ENCODE data around the gene DOCK9. TPM values are rescaled to one million over a fixed set of nuclear protein-coding genes. Genes with fewer than 3 reads are reported as not detected.

Gene DOCK9
- total and polyA plus RNA-seq, 2 donors (not counting 1 experiment from before 2014, with no cell fraction given): 18.5 to 28.0 TPM

DNA sequence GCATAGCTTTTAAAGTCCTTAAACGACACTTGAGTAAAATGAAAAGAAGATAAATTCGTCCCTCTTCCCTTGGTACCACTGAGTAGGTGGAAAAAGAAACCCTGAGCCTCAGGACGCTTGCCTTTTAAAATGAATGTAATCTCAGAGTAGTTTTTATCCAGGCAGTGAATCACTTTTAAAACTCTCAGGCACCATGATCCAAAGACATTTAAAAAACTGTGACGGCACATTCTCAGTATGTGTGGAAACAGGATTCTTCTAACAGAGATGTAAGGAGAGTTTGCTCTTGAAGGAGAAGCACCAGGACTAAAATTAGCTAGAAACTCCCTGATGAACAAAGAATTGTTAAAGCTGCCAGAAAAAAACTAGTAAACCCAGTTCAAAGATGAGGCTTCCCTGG is 119.7 kb downstream of the DOCK9 start:
- POLR2A ChIA-PET: no interaction called here
- H3K27ac Mint-ChIP-seq: no peak overlapping the region
- Histone ChIP-seq H3K4me2 (replicated peaks; ENCODE audit: low read depth, low read length, poor library complexity, severe bottlenecking) (no peak overlapping the region), H3K9ac (ENCODE audit: low read length) (no peak overlapping the region), H4K20me1 (ENCODE audit: control insufficient read depth, insufficient read depth, low read length, poor library complexity, severe bottlenecking) (no peaks in the 10 kb centered on the region), H3K9me3 (ENCODE audit: control extremely low read depth in 1 of 3, control insufficient read depth in 2 of 3, insufficient read depth in 1 of 3, low read length in 2 of 3) (no peaks in the 10 kb centered on the region), H3K27ac (ENCODE audit: low read length in 2 of 2) (no peak overlapping the region), H3K4me3 (ENCODE audit: control extremely low read depth in 1 of 5, extremely low read depth in 1 of 5, insufficient read depth in 1 of 5, low read depth in 2 of 5, low read length in 4 of 5) (no peak overlapping the region), H3K79me2 (ENCODE audit: control insufficient read depth, insufficient read depth, low read length) (no peaks in the 10 kb centered on the region), H3K36me3 (replicated peaks in 1 of 2; ENCODE audit: control extremely low read depth in 1 of 2, control insufficient read depth in 1 of 2, extremely low read depth in 1 of 2, insufficient read depth in 2 of 2, low read length in 1 of 2) (peaks cover 0 to 21% of the 10 kb centered on the region in 2 experiments), H3K4me1 (ENCODE audit: control insufficient read depth in 2 of 2, insufficient read depth in 2 of 2, low read length in 2 of 2) (no peaks in the 10 kb centered on the region), H3K27me3 (replicated peaks in 1 of 4; ENCODE audit: control extremely low read depth in 1 of 4, control insufficient read depth in 3 of 4, insufficient read depth in 4 of 4, low read length in 3 of 4) (no peaks in the 10 kb centered on the region), H2AFZ (ENCODE audit: insufficient read depth, low read depth, low read length, poor library complexity, severe bottlenecking) (no peak overlapping the region)
- DNase-seq (no peak), ATAC-seq (ENCODE audit: low read depth) (no peak)
- no peaks in the 10 kb centered on the region for H3K4me1 Mint-ChIP-seq
- TF ChIP-seq, protein P1, sequence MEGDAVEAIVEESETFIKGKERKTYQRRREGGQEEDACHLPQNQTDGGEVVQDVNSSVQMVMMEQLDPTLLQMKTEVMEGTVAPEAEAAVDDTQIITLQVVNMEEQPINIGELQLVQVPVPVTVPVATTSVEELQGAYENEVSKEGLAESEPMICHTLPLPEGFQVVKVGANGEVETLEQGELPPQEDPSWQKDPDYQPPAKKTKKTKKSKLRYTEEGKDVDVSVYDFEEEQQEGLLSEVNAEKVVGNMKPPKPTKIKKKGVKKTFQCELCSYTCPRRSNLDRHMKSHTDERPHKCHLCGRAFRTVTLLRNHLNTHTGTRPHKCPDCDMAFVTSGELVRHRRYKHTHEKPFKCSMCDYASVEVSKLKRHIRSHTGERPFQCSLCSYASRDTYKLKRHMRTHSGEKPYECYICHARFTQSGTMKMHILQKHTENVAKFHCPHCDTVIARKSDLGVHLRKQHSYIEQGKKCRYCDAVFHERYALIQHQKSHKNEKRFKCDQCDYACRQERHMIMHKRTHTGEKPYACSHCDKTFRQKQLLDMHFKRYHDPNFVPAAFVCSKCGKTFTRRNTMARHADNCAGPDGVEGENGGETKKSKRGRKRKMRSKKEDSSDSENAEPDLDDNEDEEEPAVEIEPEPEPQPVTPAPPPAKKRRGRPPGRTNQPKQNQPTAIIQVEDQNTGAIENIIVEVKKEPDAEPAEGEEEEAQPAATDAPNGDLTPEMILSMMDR (IDR thresholded peaks at IDR 0.05): no peak
- no peak for TF ChIP-seq EZH2 (IDR thresholded peaks at IDR 0.05; ENCODE audit: borderline replicate concordance, insufficient read depth, low read depth, low read length, poor library complexity, severe bottlenecking)
- H3K27me3 Mint-ChIP-seq: no peaks in the 10 kb centered on the region
- no peak overlapping the region for H3K4me3 Mint-ChIP-seq
- CTCF ChIA-PET: no interaction called here
- no peaks in the 10 kb centered on the region for H3K9me3 Mint-ChIP-seq (ENCODE audit: insufficient read depth)
- WGBS (ENCODE audit: insufficient coverage): no CpG with 5 or more reads among the region's 4 CpGs
- intact Hi-C loops (cut with micrococcal nuclease): no loop called here

- Histone ChIP-seq H2AFZ (ENCODE audit: insufficient read depth, low read depth, low read length, poor library complexity, severe bottlenecking) (no peak overlapping the region), H3K4me2 (replicated peaks; ENCODE audit: low read depth, low read length, poor library complexity, severe bottlenecking) (no peak overlapping the region), H3K4me1 (ENCODE audit: control insufficient read depth in 2 of 2, insufficient read depth in 2 of 2, low read length in 2 of 2) (no peaks in the 10 kb centered on the region), H3K36me3 (replicated peaks in 1 of 2; ENCODE audit: control extremely low read depth in 1 of 2, control insufficient read depth in 1 of 2, extremely low read depth in 1 of 2, insufficient read depth in 2 of 2, low read length in 1 of 2) (peaks cover 0 to 15% of the 10 kb centered on the region in 2 experiments), H3K4me3 (ENCODE audit: control extremely low read depth in 1 of 5, extremely low read depth in 1 of 5, insufficient read depth in 1 of 5, low read depth in 2 of 5, low read length in 4 of 5) (no peak overlapping the region), H3K9ac (ENCODE audit: low read length) (no peak overlapping the region), H4K20me1 (ENCODE audit: control insufficient read depth, insufficient read depth, low read length, poor library complexity, severe bottlenecking) (no peaks in the 10 kb centered on the region), H3K79me2 (ENCODE audit: control insufficient read depth, insufficient read depth, low read length) (no peaks in the 10 kb centered on the region), H3K27me3 (replicated peaks in 1 of 4; ENCODE audit: control extremely low read depth in 1 of 4, control insufficient read depth in 3 of 4, insufficient read depth in 4 of 4, low read length in 3 of 4) (no peaks in the 10 kb centered on the region), H3K9me3 (ENCODE audit: control extremely low read depth in 1 of 3, control insufficient read depth in 2 of 3, insufficient read depth in 1 of 3, low read length in 2 of 3) (no peaks in the 10 kb centered on the region), H3K27ac (ENCODE audit: low read length in 2 of 2) (no peak overlapping the region)
- Mint-ChIP-seq H3K27me3 (no peaks in the 10 kb centered on the region), H3K4me3 (no peak overlapping the region), H3K4me1 (no peaks in the 10 kb centered on the region), H3K27ac (no peak overlapping the region), H3K9me3 (ENCODE audit: insufficient read depth) (no peaks in the 10 kb centered on the region)
- ATAC-seq (ENCODE audit: low read depth) (no peak), DNase-seq (no peak)
- 90% methylated on average over 4 of the region's 5 CpGs for WGBS (ENCODE audit: insufficient coverage)
- TF ChIP-seq, protein P1 (IDR thresholded peaks at IDR 0.05): no peak
- no peak for TF ChIP-seq EZH2 (IDR thresholded peaks at IDR 0.05; ENCODE audit: borderline replicate concordance, insufficient read depth, low read depth, low read length, poor library complexity, severe bottlenecking)
- ChIA-PET CTCF (interaction anchor here (1.4 kb wide), 1 partner anchor 14 kb away, joined by 3 read pairs; no protein-coding TSS in a partner anchor), POLR2A (no interaction called here)
- intact Hi-C loops (cut with micrococcal nuclease): no loop called here
Measured at GRCh38 chr13:98856983-98857382, 120.9 kb downstream of the DOCK9 start.
